ENCODE results near the gene SFTA2.
A peak's percentile ranks its signal among the peaks of the same experiment; 100 is the strongest.
"Not testable (repeated sequence)": the region's sequence is repeated elsewhere in the genome, so short reads cannot be mapped to it uniquely, and the experiment has no call there.

The SFTA2 gene

GRCh38 chr6:30912746-30913520 lies 19.0 kb downstream of the SFTA2 start:
- no peak for DNase-seq

- DNase-seq, result not testable (repeated sequence)
Observed at GRCh38 chr6:30910473-30910872, 21.5 kb downstream of the SFTA2 start.

GRCh38 chr6:30908700-30909099 lies 23.3 kb downstream of the SFTA2 start:
- no peak for DNase-seq

DNA sequence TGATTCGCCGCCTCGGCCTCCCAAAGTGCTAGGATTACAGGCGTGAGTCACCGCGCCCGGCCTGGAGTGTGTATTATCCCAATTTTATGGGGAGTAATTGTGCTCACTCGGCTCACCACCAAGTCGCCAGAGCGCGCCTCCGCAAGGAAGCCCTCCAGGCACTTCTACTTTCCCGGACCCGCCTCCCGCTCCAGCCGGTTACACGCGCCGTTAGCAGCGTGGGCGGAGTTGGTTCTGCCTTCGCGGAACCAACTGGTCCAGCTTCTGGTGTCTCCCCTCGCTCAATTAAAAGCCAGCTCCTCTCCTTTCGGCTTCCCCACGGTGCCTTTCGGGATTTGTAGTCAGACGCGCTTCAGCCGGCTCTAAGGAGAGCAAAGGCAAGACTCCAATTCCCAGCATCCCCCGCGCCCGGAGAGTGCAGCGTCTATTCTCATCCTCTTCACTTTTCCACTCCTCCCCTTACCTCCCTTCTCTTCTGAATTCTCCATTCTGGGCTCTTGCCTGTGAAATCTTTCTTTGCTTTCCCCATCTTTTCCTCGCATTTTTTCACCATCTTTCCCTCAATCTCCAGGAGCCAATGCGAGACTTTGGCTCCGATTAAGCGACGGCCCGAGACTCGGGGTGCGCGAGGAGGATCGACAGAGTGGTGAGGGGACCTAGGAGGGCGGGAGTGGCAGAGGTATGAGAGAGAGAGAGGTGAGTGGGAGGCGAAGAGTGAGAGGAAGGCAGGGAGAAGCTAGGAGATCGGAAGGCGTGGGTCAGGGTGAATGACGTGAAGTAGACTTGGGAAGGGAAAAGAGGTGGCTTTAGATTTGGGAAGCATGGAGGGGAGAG lies 24.0 kb downstream of the SFTA2 start, which contains the start of gene GTF2H4:
Gene GTF2H4 (plus strand): TSS at position 450 of the 834 bp plus-strand sequence.
- DNase-seq, result peak; percentile 79 to 98 (median 91)

GRCh38 chr6:30907290-30907757 lies 24.6 kb downstream of the SFTA2 start:
- not testable (repeated sequence) for DNase-seq

GRCh38 chr6:30903236-30903635 lies 28.7 kb downstream of the SFTA2 start:
- DNase-seq, result no peak

- no peak for DNase-seq
Observed at GRCh38 chr6:30902709-30903108, 29.3 kb downstream of the SFTA2 start.

- not testable (repeated sequence) for DNase-seq
Observed at GRCh38 chr6:30902196-30902595, 29.8 kb downstream of the SFTA2 start.

DNA sequence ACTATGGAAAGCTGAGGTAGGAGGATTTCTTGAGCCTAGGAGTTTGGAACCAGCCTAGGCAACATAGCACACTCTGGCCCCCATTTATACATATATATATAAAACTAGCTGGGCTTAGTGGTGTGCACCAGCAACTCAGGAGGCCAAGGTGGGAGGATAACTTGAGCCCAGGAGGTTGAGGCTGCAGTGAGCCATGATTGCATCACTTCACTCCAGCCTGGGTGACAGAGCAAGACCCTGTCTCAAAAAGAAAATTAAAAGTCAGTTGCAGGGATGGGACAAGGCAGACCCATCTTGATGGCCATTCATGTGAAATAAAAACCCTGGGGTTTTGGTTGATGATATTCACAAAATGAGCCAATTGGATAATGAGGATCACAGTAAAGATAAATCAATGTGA lies 30.5 kb downstream of the SFTA2 start:
- DNase-seq, result no peak

DNA sequence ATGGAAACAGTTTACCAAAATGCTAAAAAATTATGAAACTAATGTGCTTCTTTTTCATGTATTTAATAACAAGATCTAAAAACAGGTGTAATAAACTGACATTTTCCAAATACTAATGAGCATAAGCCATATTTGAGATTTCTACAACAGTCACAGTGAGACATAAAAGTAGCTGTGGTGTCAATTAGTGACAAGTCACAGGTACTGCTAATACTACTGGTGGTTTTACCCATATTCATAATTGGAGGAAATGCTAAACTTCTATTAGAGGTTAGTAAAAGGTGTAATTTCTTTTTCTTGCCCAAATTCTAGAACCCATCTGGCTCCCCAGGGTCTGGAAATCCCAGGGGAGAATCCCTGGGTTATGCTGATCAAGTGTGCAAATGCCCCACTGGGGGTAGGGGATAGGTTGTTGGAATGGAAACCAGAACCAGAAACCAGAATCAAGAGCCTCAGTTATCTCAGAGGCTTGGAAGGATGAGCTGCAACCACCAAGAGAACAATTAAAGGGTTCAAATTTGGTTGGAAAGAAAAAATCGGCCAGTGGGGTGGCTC lies 31.0 kb downstream of the SFTA2 start:
- no peak for DNase-seq

DNA sequence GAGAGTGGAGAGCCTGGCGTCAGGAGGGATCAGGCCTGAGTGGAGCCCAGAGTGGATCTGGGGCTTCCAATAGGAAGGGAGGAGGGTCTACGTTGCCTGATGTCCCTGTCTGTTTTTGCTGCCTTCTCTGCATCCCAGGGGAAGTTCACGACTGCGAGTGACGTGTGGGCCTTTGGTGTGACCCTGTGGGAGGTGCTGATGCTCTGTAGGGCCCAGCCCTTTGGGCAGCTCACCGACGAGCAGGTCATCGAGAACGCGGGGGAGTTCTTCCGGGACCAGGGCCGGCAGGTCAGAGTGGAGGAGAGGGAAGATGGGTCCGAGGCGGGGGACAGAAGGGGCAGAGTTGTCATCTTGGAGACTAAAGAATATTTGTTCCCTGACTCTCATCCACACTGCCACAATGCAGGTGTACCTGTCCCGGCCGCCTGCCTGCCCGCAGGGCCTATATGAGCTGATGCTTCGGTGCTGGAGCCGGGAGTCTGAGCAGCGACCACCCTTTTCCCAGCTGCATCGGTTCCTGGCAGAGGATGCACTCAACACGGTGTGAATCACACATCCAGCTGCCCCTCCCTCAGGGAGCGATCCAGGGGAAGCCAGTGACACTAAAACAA lies 33.1 kb downstream of the SFTA2 start:
- no peak for DNase-seq

- DNase-seq, result no peak
Observed at GRCh38 chr6:30897882-30898281, 34.1 kb downstream of the SFTA2 start.

GRCh38 chr6:30896541-30896940 lies 35.4 kb downstream of the SFTA2 start:
- no peak for DNase-seq

- DNase-seq, result no peak
Observed at GRCh38 chr6:30895343-30895742, 36.6 kb downstream of the SFTA2 start.

GRCh38 chr6:30894935-30895334 lies 37.0 kb downstream of the SFTA2 start:
- DNase-seq, result no peak

DNA sequence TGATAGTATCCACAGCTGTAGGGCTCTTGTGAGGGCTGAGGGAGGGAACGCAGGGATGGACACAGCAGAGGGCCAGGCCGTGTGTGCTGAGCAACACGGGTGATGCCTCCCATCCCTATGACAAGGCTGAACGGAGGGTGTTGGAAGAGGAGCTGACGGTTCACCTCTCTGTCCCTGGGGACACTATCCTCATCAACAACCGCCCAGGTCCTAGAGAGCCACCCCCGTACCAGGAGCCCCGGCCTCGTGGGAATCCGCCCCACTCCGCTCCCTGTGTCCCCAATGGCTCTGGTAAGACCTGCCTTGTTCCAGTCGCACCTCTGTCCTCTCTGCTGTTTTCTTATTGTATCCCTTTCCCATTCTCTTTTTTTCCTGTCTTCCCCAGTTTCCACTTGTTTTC lies 37.6 kb downstream of the SFTA2 start:
- no peak for DNase-seq

GRCh38 chr6:30893666-30894065 lies 38.3 kb downstream of the SFTA2 start:
- no peak for DNase-seq

GRCh38 chr6:30893001-30893591 lies 38.9 kb downstream of the SFTA2 start:
- DNase-seq, result no peak

- no peak for DNase-seq
Observed at GRCh38 chr6:30891816-30892538, 40.0 kb downstream of the SFTA2 start.

DNA sequence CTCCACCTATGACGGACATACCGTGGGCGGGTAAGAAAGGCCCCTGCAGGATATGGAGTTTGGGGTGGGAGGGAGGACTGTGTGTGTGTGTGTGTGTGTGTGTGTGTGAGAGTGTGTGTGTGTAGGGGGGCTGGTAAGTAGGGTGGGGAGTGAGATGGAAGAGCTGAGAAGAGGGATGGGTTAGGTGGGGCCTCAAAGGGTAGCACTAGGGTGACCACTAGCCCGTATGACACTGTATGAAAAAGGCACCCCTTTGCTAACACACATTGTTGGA lies 40.6 kb downstream of the SFTA2 start:
- no peak for DNase-seq

GRCh38 chr6:30890646-30891449 lies 41.1 kb downstream of the SFTA2 start:
- DNase-seq, result no peak

All from T-helper 2 cell (primary cell).